ENCODE data around the gene SVOP. TPM values are rescaled to one million over a fixed set of nuclear protein-coding genes. Genes with fewer than 3 reads are reported as not detected.

Gene SVOP
- total and polyA plus RNA-seq, 11 donors = 0.14 to 5.3 (median 2.2) TPM

DNA sequence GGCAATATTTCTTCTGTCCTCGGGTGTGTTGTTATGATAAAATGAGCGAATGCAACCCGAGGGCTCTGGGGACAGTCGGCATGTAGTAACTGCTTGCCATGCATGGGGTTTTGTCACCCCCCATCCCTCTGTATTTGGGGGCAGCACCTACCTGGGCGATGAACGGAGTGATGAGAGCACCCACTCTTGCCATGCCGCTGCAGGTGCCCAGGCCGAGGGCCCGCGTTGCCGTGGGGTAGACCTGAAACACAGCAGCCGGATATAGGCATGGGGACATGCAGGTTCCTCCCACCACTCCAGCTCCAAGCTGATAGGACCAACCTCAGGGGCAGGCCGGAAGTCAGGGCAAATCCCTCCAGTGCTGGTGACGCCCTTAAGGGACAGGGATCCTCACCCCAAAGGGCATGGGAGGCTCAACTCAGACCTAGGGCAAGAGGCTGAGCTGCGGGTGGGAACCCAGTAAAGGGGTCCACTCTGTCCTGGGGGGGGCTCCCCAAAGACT, 105.2 kb downstream of the SVOP start:
- peaks cover 0 to 8% (median 0%) of the 10 kb centered on the region in 12 donors for H3K9me3 ChIP-seq
- no peak overlapping the region for H3K27ac ChIP-seq
- no peak for DNase-seq
- H3K4me3 ChIP-seq = no peak overlapping the region
- 82 to 85% (median 83%) methylated on average over 13 to 15 of the region's 15 CpGs for WGBS, 4 donors
- no peaks in the 10 kb centered on the region for H3K27me3 ChIP-seq
- H3K36me3 ChIP-seq = no peaks in the 10 kb centered on the region
- intact Hi-C loops (cut with DNase I) = no loop called here
- TF ChIP-seq CTCF (IDR thresholded peaks at IDR 0.05) = no peak
- TF ChIP-seq POLR2A (IDR thresholded peaks at IDR 0.05) = no peak
- peaks cover 0 to 12% (median 0%) of the 10 kb centered on the region in 12 donors for H3K4me1 ChIP-seq
- no peak for ATAC-seq

DNA sequence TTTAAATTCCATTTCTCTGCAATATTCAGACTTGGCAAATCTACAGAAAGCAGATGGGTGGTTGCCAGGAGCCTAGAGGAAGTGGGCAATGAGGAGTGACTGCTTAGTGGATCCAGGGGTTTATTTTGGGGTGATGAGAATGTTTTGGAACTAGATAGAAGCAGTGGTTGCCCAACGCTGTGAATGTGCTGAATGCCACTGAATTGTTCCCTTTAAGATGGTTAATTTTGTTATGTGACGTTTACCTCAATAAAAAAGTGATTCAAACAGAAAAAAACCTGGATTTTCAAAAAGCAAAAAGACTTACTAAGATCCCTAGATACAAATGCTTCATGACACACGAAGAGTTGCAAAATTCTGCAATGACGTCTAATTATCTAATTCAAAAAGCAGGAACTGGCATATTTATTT, 106.7 kb downstream of the SVOP start:
- Histone ChIP-seq H3K27me3 (no peaks in the 10 kb centered on the region), H3K9me3 (no peaks in the 10 kb centered on the region), H3K36me3 (no peaks in the 10 kb centered on the region), H3K27ac (peak overlapping the region in 3 of 12 donors; percentile 34 to 69 (median 43)), H3K4me3 (no peak overlapping the region), H3K4me1 (peaks cover 0 to 12% (median 0%) of the 10 kb centered on the region in 12 donors)
- WGBS, 4 donors = 46 to 52% (median 48%) methylated on average over 4 of the region's 4 CpGs
- peak in 2 of 5 donors; percentile 19 to 35 for DNase-seq
- intact Hi-C loops (cut with DNase I) = no loop called here
- TF ChIP-seq POLR2A (IDR thresholded peaks at IDR 0.05) = no peak
- no peak for TF ChIP-seq CTCF (IDR thresholded peaks at IDR 0.05)
- peak in 1 of 4 donors; percentile 73 for ATAC-seq

GRCh38 chr12:108912361-108912760, 108.5 kb downstream of the SVOP start:
- no peak for ATAC-seq
- Histone ChIP-seq H3K4me1 (peaks cover 0 to 22% (median 0%) of the 10 kb centered on the region in 12 donors), H3K36me3 (no peaks in the 10 kb centered on the region), H3K27me3 (no peaks in the 10 kb centered on the region), H3K27ac (no peak overlapping the region), H3K4me3 (no peak overlapping the region), H3K9me3 (no peaks in the 10 kb centered on the region)
- intact Hi-C loops (cut with DNase I) = no loop called here
- 89 to 94% (median 93%) methylated on average over 9 of the region's 9 CpGs for WGBS, 4 donors
- TF ChIP-seq POLR2A (IDR thresholded peaks at IDR 0.05) = no peak
- no peak for TF ChIP-seq CTCF (IDR thresholded peaks at IDR 0.05)
- DNase-seq = no peak

GRCh38 chr12:108911915-108912314, 109.0 kb downstream of the SVOP start:
- Histone ChIP-seq H3K27ac (no peak overlapping the region), H3K4me3 (no peak overlapping the region), H3K36me3 (no peaks in the 10 kb centered on the region), H3K4me1 (peaks cover 0 to 25% (median 0%) of the 10 kb centered on the region in 12 donors), H3K27me3 (no peaks in the 10 kb centered on the region), H3K9me3 (no peaks in the 10 kb centered on the region)
- TF ChIP-seq CTCF (IDR thresholded peaks at IDR 0.05) (no peak), POLR2A (IDR thresholded peaks at IDR 0.05) (no peak)
- intact Hi-C loops (cut with DNase I) = no loop called here
- WGBS, 4 donors = 74 to 92% (median 79%) methylated on average over 6 of the region's 6 CpGs
- ATAC-seq (no peak), DNase-seq (no peak)
